SK-N-MC (cell line): ENCODE data around the gene RTN4RL2.

Experiments used
- EZH2 ChIP-seq: fragments of 200-600 bp; sonication (generic); IDR thresholded peaks from one replicate; pipeline ENCODE4 v1.6.1; 2017; ENCODE audit warnings: antibody characterized with exemption
- POLR2AphosphoS5 ChIP-seq: IDR thresholded peaks from 2 replicates; pipeline ENCODE4 v1.6.1; 2012; ENCODE audit warnings: mild to moderate bottlenecking, low read depth, low read length, borderline replicate concordance

- no peak for TF ChIP-seq POLR2AphosphoS5
- no peak for TF ChIP-seq EZH2
Observed at GRCh38 chr11:57419146-57419545, 41.2 kb upstream of the RTN4RL2 start.
